Neutrophil (primary cell): Measurements from ENCODE around the gene CD248.

ENCODE experiments used
- H3K27ac ChIP-seq: fragments of 200-600 bp; sonication (generic); 2 replicates; pipeline ENCODE4 v1.5.1; 2016; ENCODE audit warnings: mild to moderate bottlenecking, moderate library complexity
- H3K27me3 ChIP-seq: fragments of 200-600 bp; sonication (generic); 2 replicates; pipeline ENCODE4 v1.6.0; 2016; ENCODE audit warnings: mild to moderate bottlenecking
- H3K36me3 ChIP-seq: fragments of 200-600 bp; sonication (generic); 2 replicates; pipeline ENCODE4 v1.5.1; 2017
- H3K4me1 ChIP-seq, 2 experiments: fragments of 200-600 bp in 1 of 2; sonication (generic) in 1 of 2; 1 replicate in 1 of 2; 2 replicates in 1 of 2; pipeline versions ENCODE4 v1.5.1 to v1.6.1; 2013 to 2016; ENCODE audit warnings: low read depth in 1 of 2, low read length in 1 of 2, mild to moderate bottlenecking in 1 of 2, moderate library complexity in 1 of 2; ENCODE audit not compliant: control insufficient read depth in 1 of 2, insufficient read depth in 1 of 2
- H3K4me3 ChIP-seq, 2 experiments: fragments of 200-600 bp in 1 of 2; sonication (generic) in 1 of 2; 1 replicate in 1 of 2; 2 replicates in 1 of 2; pipeline ENCODE4 v1.5.1; 2013 to 2016; ENCODE audit warnings: low read depth in 1 of 2, low read length in 1 of 2, mild to moderate bottlenecking in 1 of 2, moderate library complexity in 1 of 2
- H3K9me3 ChIP-seq: fragments of 200-600 bp; sonication (generic); 2 replicates; pipeline ENCODE4 v1.5.1; 2016
- TF ChIP-seq, protein P1 (sequence below): fragments of 200-600 bp; sonication (generic); IDR thresholded peaks from 2 replicates; pipeline ENCODE4 v1.5.1; 2016; ENCODE audit warnings: antibody characterized with exemption

The CD248 gene

DNA sequence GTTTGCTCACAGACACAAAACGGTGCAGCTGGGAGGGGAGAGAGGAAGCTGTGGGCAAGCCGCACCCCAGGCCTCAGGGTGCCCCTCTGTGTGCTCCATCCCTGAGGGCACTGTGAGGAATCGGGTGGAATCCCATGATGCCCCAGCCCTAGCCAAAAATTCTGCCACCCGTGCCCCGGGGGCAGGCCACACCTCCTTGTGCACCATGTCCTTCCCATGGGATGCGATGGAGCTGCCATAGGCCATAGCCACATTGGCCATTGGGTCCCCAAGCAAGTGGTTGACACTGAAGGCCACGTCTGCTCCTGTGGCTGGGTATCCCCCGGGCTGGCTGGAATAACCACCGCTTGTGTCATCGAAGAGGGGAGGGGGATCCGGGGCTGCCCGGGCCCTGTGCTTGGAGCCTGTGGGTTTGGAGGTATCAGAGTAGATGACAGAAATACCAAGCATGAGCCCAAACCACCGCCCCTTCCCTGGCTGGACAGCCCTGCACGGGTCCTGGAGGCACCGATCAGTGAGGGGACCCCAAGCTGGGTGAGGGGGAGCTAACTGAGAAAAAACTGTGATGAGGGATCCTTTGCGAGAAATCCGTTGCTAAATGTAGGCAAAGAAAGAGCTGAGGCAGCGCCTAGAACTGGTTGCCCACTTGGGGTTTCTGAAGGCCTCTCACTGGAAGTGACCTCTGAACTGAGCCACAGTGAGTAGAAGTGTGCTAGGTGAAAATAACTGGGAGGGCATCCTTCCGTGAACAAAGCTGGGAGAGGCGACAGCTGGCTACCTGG, 28.8 kb downstream of the CD248 start:
- no peaks in the 10 kb centered on the region for H3K9me3 ChIP-seq
- H3K4me3 ChIP-seq: peak overlapping the region; percentile 69 to 86
- peaks cover 20 to 24% of the 10 kb centered on the region in 2 experiments for H3K4me1 ChIP-seq
- H3K27ac ChIP-seq: peak overlapping the region; percentile 65
- H3K36me3 ChIP-seq: no peaks in the 10 kb centered on the region
- TF ChIP-seq, protein P1, sequence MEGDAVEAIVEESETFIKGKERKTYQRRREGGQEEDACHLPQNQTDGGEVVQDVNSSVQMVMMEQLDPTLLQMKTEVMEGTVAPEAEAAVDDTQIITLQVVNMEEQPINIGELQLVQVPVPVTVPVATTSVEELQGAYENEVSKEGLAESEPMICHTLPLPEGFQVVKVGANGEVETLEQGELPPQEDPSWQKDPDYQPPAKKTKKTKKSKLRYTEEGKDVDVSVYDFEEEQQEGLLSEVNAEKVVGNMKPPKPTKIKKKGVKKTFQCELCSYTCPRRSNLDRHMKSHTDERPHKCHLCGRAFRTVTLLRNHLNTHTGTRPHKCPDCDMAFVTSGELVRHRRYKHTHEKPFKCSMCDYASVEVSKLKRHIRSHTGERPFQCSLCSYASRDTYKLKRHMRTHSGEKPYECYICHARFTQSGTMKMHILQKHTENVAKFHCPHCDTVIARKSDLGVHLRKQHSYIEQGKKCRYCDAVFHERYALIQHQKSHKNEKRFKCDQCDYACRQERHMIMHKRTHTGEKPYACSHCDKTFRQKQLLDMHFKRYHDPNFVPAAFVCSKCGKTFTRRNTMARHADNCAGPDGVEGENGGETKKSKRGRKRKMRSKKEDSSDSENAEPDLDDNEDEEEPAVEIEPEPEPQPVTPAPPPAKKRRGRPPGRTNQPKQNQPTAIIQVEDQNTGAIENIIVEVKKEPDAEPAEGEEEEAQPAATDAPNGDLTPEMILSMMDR: no peak
- H3K27me3 ChIP-seq: peaks cover 38% of the 10 kb centered on the region

DNA sequence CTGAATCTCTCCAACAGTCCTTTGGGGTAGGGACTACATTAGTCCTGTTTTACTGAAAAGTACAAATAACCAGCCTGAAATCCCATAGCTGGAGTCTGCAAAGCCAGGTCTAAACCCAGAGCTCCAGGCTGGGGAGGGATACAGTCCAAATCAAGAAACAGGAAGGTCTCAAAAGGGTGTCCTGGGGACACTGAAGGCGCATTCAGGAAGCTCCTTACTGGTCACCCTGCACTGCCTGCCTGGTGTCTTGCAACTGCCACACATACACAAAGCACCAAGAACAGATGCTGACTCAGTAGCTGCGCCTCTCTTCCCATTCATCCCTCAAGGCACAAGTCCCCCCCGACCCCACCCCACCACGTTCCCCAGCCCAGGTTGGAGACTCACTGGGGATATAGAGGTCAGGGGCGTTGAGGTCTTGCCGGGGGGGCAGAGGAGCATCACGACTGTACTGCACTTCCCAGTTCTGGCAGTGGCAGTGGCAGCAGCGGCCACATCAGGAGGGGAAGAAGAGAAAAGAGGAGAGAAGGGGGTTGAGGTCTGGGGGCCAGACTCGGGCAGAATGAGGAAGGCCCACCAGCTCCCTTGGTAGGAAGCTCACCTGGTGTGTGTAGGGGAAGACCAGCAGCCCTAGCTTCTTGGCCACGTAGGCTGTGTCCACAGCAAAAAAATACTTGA, 29.5 kb downstream of the CD248 start:
- H3K9me3 ChIP-seq: no peaks in the 10 kb centered on the region
- H3K27ac ChIP-seq: no peak overlapping the region
- H3K27me3 ChIP-seq: peaks cover 31% of the 10 kb centered on the region
- TF ChIP-seq, protein P1: no peak
- no peak overlapping the region for H3K4me3 ChIP-seq
- H3K4me1 ChIP-seq: peaks cover 23 to 30% of the 10 kb centered on the region in 2 experiments
- no peaks in the 10 kb centered on the region for H3K36me3 ChIP-seq

DNA sequence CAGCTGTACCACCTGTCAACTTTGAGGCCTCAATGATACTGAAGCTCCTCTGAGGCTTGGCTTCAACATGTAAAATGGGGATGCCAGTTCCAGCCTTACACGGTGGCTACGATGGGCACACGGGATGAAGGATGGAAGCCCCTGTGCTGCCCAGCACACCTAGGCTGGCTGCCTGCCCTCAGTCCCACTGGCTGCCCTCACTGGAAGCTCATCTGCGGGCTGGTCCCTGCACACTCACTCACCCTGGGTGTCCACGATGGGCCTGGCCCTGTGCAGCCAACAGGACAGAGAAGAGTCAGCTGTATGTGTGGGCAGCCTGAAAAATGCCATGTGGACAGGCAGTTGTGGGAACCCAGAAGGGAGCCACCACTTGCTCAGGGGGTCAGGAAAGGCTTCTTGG, 30.1 kb downstream of the CD248 start:
- Histone ChIP-seq H3K36me3 (no peaks in the 10 kb centered on the region), H3K9me3 (no peaks in the 10 kb centered on the region), H3K27me3 (peaks cover 24% of the 10 kb centered on the region), H3K4me3 (no peak overlapping the region), H3K27ac (no peak overlapping the region), H3K4me1 (peaks cover 28 to 30% of the 10 kb centered on the region in 2 experiments)
- TF ChIP-seq, protein P1: no peak

DNA sequence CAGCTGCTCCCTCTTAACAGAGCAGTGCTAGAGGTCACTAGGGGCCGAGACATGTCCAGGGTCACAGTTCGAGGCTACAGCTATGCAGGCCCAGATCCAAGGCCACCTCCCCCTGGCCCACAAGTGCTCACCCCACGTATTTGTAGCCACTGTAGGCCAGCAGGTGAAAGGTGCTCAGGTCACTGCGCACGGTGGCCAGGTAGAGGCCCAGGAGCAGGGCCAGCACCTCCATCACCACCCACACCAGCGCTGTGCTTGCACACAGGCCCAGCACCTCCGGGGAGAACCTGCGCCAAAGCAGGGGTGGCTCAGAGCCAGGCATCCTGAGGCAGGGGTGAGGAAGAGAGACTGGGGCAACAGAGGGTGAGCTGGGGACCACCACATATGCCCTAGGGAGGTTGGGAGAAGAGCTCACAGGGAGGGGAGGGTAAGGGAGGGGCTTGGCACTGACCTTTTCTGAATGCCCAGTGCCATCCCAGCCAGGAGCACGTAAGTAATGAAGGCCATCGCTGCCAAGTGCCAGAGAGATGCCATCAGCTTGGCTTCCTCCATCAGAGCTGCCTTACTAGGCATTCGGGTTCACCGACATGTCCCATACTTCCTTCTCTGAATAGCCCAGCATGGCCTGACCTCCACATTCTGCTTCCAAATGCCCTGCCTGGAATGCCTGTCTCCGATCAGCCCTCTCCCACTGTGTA, 31.4 kb downstream of the CD248 start:
- no peaks in the 10 kb centered on the region for H3K9me3 ChIP-seq
- H3K27me3 ChIP-seq: peaks cover 11% of the 10 kb centered on the region
- TF ChIP-seq, protein P1: no peak
- H3K4me1 ChIP-seq: peaks cover 28 to 30% of the 10 kb centered on the region in 2 experiments
- H3K27ac ChIP-seq: no peak overlapping the region
- no peak overlapping the region for H3K4me3 ChIP-seq
- H3K36me3 ChIP-seq: no peaks in the 10 kb centered on the region

DNA sequence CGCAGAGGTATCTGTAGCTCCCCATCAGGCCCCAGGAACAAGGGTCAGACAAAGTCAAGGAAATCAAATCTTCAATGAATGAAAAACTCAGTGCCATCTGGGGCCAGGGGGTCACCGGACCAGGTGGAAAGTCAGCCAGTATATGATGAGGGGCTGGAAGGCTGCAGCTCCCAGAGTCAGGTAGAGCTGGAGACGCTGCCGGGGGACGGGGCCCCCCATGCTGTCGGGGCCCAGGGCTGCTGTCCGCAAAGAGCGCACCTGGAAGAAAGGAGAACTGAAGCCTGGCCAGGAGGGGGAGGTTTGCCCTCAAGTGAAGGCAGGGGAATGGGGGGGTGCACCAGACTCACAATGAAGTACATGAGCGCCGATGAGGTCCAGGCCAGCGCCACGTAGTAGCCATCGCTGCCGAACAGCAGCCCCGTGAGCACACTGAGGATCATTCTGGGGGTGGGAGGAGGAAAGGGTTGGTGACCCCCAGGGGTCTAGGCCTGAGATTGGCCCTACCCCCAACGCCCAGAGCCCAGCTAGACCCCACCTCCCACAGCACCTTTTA, 32.2 kb downstream of the CD248 start:
- Histone ChIP-seq H3K9me3 (no peaks in the 10 kb centered on the region), H3K27me3 (peaks cover 11% of the 10 kb centered on the region), H3K4me3 (no peak overlapping the region), H3K36me3 (no peaks in the 10 kb centered on the region), H3K4me1 (peaks cover 23 to 28% of the 10 kb centered on the region in 2 experiments), H3K27ac (no peak overlapping the region)
- TF ChIP-seq, protein P1: no peak
